Aorta (tissue), 5 donors: ENCODE measurements around the gene CALML4. TPM values are rescaled to one million over a fixed set of nuclear protein-coding genes. Genes with fewer than 3 reads are reported as not detected.
"Not testable (repeated sequence)": the region's sequence is repeated elsewhere in the genome, so short reads cannot be mapped to it uniquely, and the experiment has no call there.

Experiments
- ATAC-seq: fragments of 200-7000 bp; cut with Tn5 transposase; one replicate; pipeline ENCODE4 v1.9.1; 2022; ENCODE audit warnings: moderate library complexity; ENCODE audit not compliant: low FRiP score
- DNase-seq, 2 donors: peaks; one replicate each; pipeline ENCODE4 v3.0.0-alpha.2; 2020
- H3K27ac ChIP-seq, 2 donors: one replicate each; pipeline ENCODE4 v1.5.1; 2013; ENCODE audit warnings: low read length in 2 of 2, mild to moderate bottlenecking in 2 of 2, moderate library complexity in 2 of 2, control low read depth in 1 of 2, inconsistent platforms in 1 of 2, low read depth in 1 of 2
- H3K27me3 ChIP-seq, 2 donors: one replicate each; pipeline ENCODE4 v1.6.1; 2013; ENCODE audit warnings: control low read depth in 1 of 2, low read length in 1 of 2, mild to moderate bottlenecking in 1 of 2, moderate library complexity in 1 of 2; ENCODE audit not compliant: insufficient read depth in 2 of 2, control insufficient read depth in 1 of 2
- H3K36me3 ChIP-seq, 2 donors: one replicate each; pipeline ENCODE4 v1.6.1; 2013; ENCODE audit warnings: control low read depth in 1 of 2, low read length in 1 of 2, mild to moderate bottlenecking in 1 of 2; ENCODE audit not compliant: insufficient read depth in 2 of 2, control insufficient read depth in 1 of 2
- H3K4me1 ChIP-seq, 2 donors: one replicate each; pipeline ENCODE4 v1.6.1; 2013; ENCODE audit warnings: low read length in 2 of 2, control low read depth in 1 of 2, mild to moderate bottlenecking in 1 of 2, moderate library complexity in 1 of 2; ENCODE audit not compliant: insufficient read depth in 2 of 2, control insufficient read depth in 1 of 2
- H3K4me3 ChIP-seq, 2 donors: one replicate each; pipeline ENCODE4 v1.5.1; 2013; ENCODE audit warnings: low read length in 2 of 2, control low read depth in 1 of 2, mild to moderate bottlenecking in 1 of 2
- H3K9me3 ChIP-seq: one replicate; pipeline ENCODE4 v1.6.1; 2013; ENCODE audit warnings: mild to moderate bottlenecking, low read length; ENCODE audit not compliant: control insufficient read depth
- WGBS, 2 donors: extraction: QIAGEN DNeasy Blood & Tissue Kit; methylation state at CpG; one replicate each; pipeline ENCODE4 v1.1.7; 2013; 5-methylcytosine and 5-hydroxymethylcytosine counted together
- intact Hi-C, 2 donors: fragments of 100-400 bp; cut with DNase I; formaldehyde crosslinking; loops; one replicate each; pipeline versions ENCODE4 v1.14.2 to v1.15.0; 2022
- long read RNA-seq, 2 donors: library from polyadenylated mRNA; unstranded; transcript quantifications; one replicate each; pipeline ENCODE4 v2.0.0, GENCODE V29; 2020 to 2021
- polyA plus RNA-seq, 2 donors: library from polyadenylated mRNA; stranded (reverse); fragments of 200-250 nt; gene quantifications; one replicate each; pipeline ENCODE4 v1.2.3, GENCODE V29; 2013
- total RNA-seq, 2 donors: library from RNA; stranded (reverse); fragmentation: NEBNext Ultra II Directional; extraction: Animal tissue kit (Norgen Biotek cat#: 25700); gene quantifications; one replicate each; pipeline ENCODE4 v1.2.1, GENCODE V29; 2021
- donor health status: healthy with polysubstance abuse.
- donor health status: Bipolar disorder and iron deficiency.
- donor health status: DM: no; HTN: no; CAD: no.
- donor health status: DM: no; HTN: no; CAD: no.
- donor health status: DM: yes; HTN: yes; CAD: no.

The CALML4 gene, protein sequence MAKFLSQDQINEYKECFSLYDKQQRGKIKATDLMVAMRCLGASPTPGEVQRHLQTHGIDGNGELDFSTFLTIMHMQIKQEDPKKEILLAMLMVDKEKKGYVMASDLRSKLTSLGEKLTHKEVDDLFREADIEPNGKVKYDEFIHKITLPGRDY
- total RNA-seq (1 to 10 TPM; 4.0 to 8.3 TPM), polyA plus RNA-seq (10 to 100 TPM in 1 of 2 donors, 1 to 10 TPM in 1; 3.9 to 29.9 TPM)
- long read RNA-seq, donor 1, full-length matches to known transcripts, result 3 of 7 reads
- long read RNA-seq, donor 1, partial matches to known transcripts, result 0 of 7 reads
- long read RNA-seq, donor 1, other reads (novel, unspliced or antisense), result 4 of 7 reads
- long read RNA-seq, donor 2, partial matches to known transcripts, result 0 of 3 reads
- long read RNA-seq, donor 2, other reads (novel, unspliced or antisense), result 1 of 3 reads

DNA sequence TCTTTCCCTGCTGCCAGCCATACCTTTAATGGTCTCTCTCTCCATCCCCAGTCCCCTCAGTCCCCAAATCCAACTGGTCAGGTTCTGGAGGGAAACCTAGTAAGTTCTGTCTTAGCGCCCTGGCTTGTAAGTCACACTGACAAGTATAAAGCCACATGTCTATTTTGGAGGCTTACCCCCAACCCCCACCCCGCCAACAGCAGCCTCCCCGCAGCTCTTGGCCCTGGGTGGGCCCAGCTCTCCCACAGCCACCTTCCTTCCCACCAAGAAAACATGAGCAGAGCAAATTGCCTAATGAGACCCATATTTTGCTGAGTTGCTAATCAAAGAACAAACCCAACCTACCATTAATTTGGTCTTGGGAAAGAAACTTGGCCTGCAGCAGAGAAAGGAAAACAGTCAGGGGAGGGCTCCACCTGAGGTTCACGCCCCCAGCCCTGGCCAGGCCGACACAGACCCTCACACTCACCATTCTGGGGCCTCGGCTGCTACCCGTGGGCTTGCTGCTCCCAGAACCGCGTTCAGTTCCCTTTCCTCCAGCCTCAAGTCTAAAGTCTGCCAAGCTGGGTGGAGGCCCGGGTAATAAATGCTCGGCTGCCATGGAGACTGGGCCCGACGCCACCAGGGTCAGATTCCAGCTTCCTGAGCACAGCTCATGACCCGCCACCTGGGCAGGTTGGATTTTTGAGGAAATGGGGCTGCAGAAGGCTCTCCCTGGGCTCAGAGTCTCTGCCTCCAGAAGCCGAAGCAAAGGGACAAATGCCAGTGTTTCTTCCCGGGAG, at the start of gene CALML4:
CALML4 (minus strand) TSS at position 557 of the 782 bp plus-strand sequence; CDS start at position 472, 85 bp downstream.
- Histone ChIP-seq H3K27me3 (no peaks in the 10 kb centered on the region), H3K4me1 (peaks cover 0 to 4% of the 10 kb centered on the region in 2 donors), H3K27ac (no peak within 1 kb of the TSS), H3K9me3 (no peaks in the 10 kb centered on the region), H3K4me3 (no peak within 1 kb of the TSS), H3K36me3 (peaks cover 0 to 2% of the 10 kb centered on the region in 2 donors)
- DNase-seq, result peak in 1 of 2 donors; percentile 84
- intact Hi-C loops, result no loop called here
- peak; percentile 59 for ATAC-seq
- 17 to 24% methylated on average over 16 of the region's 16 CpGs for WGBS, 2 donors

DNA sequence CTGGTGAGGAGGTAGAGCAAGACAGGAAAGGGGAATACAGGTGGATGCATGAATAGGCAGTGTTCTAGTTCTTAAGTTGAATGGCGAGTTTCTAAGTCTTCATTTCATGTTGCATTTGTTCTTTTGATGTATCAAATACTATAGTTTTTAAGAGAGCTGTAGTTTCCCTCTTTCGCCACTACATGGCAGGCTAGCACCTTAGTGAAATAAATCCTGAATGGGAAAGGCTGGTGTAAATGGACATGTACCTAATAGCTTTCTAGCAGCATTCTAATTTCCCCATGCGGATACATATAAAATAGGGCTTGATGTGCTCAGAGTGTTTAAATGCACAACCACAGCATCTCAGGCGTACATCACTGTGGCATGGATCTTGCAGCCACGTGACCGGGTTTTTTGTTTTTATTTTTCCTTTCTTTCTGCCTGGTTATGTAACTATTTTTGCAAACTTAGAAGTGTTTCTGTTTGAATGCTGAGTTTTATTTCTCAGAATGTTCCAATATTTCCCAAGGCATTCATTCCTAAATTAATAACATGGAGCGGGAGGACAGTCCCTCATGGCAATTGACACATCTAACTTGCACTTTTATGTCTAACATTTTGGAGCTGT, 47.9 kb upstream of the CALML4 start:
- Histone ChIP-seq H3K27ac (no peak overlapping the region), H3K4me1 (no peaks in the 10 kb centered on the region), H3K4me3 (no peak overlapping the region), H3K36me3 (no peaks in the 10 kb centered on the region), H3K27me3 (no peaks in the 10 kb centered on the region), H3K9me3 (no peaks in the 10 kb centered on the region)
- intact Hi-C loops, result loop anchor here (1.0 to 5.0 kb wide), 4 partner anchors 34 to 421 kb away; no protein-coding TSS in a partner anchor
- WGBS, 2 donors, result 7 to 9% methylated on average over 7 of the region's 7 CpGs
- DNase-seq, result no peak
- peak; percentile 66 for ATAC-seq

DNA sequence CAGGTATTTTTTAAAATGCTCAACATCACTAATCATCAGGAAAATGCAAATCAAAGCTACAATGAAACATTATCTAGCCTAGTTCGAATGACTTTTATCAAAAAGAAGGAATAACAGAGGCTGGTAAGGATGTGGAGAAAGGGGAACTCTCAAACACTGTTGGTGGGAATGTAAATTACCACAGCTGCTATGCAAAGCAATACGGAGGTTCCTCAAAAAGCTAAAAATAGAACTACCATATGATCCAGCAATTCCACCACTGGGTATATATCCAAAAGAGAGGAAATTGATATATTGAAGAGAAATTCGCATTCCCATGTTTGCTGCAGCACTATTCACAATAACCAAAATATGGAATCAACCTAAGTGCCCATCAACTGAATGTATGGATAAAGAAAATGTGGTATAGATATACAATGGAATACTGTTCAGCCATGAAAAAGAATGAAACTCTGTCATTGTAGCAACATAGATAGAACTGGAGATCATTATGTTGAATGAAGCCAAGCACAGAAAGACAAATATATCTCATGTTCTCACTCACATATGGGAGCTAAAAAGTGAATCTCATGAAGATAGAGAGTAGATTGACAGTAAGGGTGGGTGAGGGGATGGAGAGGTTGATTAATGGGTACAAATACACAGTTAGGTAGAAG, 44.1 kb upstream of the CALML4 start:
- ATAC-seq (no peak), DNase-seq (no peak)
- no peaks in the 10 kb centered on the region for H3K27me3 ChIP-seq
- H3K9me3 ChIP-seq, result no peaks in the 10 kb centered on the region
- no peak overlapping the region for H3K4me3 ChIP-seq
- H3K4me1 ChIP-seq, result no peaks in the 10 kb centered on the region
- WGBS, 2 donors, result 60 to 65% methylated on average over 3 of the region's 3 CpGs
- no peak overlapping the region for H3K27ac ChIP-seq
- intact Hi-C loops, result no loop called here
- H3K36me3 ChIP-seq, result no peaks in the 10 kb centered on the region

DNA sequence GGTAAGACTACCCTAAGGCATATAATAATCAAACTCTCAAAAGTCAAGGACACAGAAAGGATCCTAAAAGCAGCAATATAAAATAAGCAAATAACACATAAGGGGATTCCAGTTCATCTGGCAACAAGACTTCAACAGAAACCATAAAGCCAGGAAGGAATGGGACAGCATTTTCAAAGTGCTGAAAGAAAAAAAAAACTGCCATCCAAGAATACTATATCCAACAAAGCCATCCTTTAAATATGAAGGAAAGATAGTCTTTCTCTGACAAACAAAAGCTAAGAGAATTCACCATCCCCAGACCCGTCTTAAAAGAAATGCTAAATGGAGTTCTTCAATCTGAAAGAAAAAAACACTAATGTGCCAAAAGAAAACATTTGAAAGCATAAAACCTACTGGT, 39.1 kb upstream of the CALML4 start:
- 93 to 94% methylated on average over 1 of the region's 1 CpG for WGBS, 2 donors
- H3K4me3 ChIP-seq, result no peak overlapping the region
- H3K27me3 ChIP-seq, result no peaks in the 10 kb centered on the region
- H3K4me1 ChIP-seq, result no peaks in the 10 kb centered on the region
- DNase-seq (no peak), ATAC-seq (no peak)
- intact Hi-C loops, result no loop called here
- no peaks in the 10 kb centered on the region for H3K36me3 ChIP-seq
- no peak overlapping the region for H3K27ac ChIP-seq
- H3K9me3 ChIP-seq, result no peaks in the 10 kb centered on the region

DNA sequence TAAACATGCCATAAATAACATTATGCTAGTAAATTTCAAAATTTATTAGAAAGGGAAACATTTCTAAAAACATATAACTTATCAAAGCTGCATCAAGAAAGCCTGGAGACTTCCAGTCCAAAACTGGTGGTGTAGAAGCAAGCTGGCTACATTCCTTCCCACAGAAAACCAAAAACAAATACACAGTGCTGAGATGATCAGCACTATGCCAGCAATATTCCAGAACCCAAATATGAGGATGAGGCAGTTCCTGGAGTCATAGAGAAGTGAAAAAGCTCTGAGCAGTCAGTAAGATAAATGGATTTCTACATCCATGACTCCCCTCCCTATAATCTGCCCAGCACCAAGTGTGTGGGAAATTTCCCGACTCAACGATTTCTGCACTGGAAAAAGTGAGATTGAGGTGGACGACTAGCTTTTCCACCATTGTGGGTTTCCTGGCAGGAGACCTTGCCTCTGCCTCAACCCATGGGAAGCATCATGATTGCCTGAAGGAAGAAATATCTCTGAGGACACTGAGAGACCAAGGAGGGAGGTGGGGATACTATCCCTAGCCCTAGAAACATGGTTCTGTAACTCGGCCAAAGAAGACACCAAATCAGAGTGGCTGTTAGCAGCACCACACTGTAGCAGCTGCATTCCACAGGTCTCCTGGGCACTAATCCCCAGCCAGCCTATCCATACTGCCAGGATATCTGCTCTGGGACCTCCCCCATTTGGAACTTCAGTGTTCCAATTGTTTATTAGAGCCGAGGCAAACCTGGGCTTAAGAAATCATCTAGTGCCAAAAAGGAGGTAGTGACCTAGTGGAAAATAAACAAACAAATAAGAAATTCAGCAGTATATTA, 36.2 kb upstream of the CALML4 start:
- DNase-seq (no peak), ATAC-seq (no peak)
- no peak overlapping the region for H3K4me3 ChIP-seq
- 39 to 59% methylated on average over 5 of the region's 5 CpGs for WGBS, 2 donors
- H3K27me3 ChIP-seq, result no peaks in the 10 kb centered on the region
- H3K27ac ChIP-seq, result no peak overlapping the region
- H3K36me3 ChIP-seq, result no peaks in the 10 kb centered on the region
- intact Hi-C loops, result no loop called here
- no peaks in the 10 kb centered on the region for H3K4me1 ChIP-seq
- no peaks in the 10 kb centered on the region for H3K9me3 ChIP-seq

DNA sequence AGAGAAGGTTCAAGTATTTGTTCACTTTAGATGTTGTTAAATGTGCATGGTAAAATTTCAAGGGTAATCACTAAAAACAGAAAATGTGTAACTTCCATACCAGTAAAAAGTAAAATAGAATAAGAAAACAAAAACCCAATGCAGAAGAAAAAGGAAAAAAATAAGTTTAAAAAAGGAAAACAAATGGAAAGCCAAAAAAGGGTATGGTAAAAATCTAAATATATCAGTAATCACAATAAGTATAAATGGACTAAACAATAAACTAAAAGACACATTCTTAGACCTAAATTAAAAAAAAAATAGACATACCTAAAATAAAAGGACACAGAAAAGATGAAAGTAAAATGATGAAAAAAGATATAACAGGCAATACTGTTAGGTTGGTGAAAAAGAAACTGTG, 33.9 kb upstream of the CALML4 start:
- Histone ChIP-seq H3K27ac (no peak overlapping the region), H3K36me3 (no peaks in the 10 kb centered on the region), H3K27me3 (no peaks in the 10 kb centered on the region), H3K4me3 (no peak overlapping the region), H3K4me1 (no peaks in the 10 kb centered on the region), H3K9me3 (no peaks in the 10 kb centered on the region)
- DNase-seq (no peak), ATAC-seq (no peak)
- intact Hi-C loops, result no loop called here

DNA sequence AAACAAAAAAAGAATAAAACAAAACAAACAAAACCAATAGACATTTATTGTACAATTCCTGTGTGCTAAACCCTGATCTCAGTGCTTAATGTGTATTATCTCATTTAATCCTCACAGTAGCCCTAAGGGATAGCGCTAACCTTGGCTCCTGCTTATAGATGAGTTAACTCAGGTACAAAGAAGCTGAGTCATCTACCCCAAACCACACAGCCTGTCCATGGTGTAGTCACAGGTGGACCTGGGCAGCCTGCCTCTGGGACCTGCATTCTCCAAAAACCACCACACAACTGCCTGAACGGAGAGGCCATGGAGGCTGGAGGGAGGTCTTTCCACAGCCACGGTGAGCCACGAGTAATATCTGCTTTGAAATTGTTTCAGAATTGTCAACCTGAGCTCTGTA, 29.9 kb upstream of the CALML4 start:
- no peak overlapping the region for H3K27ac ChIP-seq
- no peak for DNase-seq
- intact Hi-C loops, result no loop called here
- H3K9me3 ChIP-seq, result no peaks in the 10 kb centered on the region
- no peak for ATAC-seq
- no peaks in the 10 kb centered on the region for H3K27me3 ChIP-seq
- 87 to 91% methylated on average over 4 of the region's 4 CpGs for WGBS, 2 donors
- H3K4me1 ChIP-seq, result no peaks in the 10 kb centered on the region
- no peak overlapping the region for H3K4me3 ChIP-seq
- H3K36me3 ChIP-seq, result no peaks in the 10 kb centered on the region

DNA sequence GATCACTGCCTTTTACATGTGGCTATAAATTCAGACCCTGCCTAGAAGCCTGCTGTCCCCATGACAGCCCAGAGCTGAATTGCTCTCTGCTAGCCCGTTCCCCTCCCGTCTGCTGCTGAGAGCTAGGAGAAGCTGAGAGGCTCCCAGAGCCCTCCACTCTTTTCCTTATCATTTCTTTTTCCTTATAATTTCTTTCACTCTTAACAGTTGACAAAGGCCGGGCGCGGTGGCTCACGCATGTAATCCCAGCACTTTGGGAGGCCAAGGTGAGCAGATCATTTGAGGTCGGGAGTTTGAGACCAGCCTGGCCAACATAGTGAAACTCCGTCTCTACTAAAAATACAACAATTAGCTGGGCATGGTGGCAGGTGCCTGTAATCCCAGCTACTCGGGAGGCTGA, 29.4 kb upstream of the CALML4 start:
- H3K27ac ChIP-seq, ATAC-seq, H3K4me1 ChIP-seq, H3K27me3 ChIP-seq, H3K9me3 ChIP-seq, H3K4me3 ChIP-seq, DNase-seq, H3K36me3 ChIP-seq, intact Hi-C loops: not testable (repeated sequence)
- 85 to 90% methylated on average over 9 of the region's 9 CpGs for WGBS, 2 donors
